Epithelial cell of proximal tubule (primary cell): Measurements from ENCODE around the gene ZRANB1. TPM values are rescaled to one million over a fixed set of nuclear protein-coding genes. Genes with fewer than 3 reads are reported as not detected.

ENCODE experiments used
- DNase-seq: peaks from one replicate; pipeline ENCODE4 v3.0.0-alpha.2; 2011; ENCODE audit warnings: low read depth
- H3K4me3 ChIP-seq: 2 replicates; pipeline ENCODE4 v1.5.1; 2011; ENCODE audit warnings: low read depth, mild to moderate bottlenecking, low read length
- total RNA-seq: library from RNA; depleted of rRNA; stranded (reverse); fragments of >200 nt; gene quantifications from 2 replicates; pipeline ENCODE4 v1.2.3, GENCODE V29; 2015
- TF ChIP-seq, protein P1 (sequence below): conservative IDR thresholded peaks from 2 replicates; pipeline ENCODE4 v1.5.1; 2012; ENCODE audit warnings: low read depth, mild to moderate bottlenecking, low read length

ZRANB1 gene
- total RNA-seq, result 12.0 and 13.9 TPM in 2 replicates

DNA sequence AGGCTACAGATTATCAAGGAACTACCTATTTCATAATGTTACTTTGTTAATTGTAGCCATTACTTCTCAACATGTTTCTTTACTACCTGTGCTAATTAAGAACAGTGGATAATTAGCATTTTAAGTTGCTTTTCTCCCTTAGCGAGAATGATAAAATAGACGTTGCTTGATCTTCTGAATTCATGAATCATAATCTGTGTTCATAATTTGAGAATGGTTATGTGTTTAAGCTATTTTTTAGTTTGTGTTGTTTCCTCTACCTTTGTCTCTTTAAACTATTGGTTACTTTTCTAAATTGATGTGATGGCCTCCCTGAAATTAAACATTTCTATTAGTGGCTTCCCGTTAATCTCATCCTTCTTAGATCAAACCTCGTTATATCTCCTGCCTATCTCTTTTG lies at the start of gene ZRANB1:
ZRANB1 (plus strand) TSS at position 301 of the 400 bp plus-strand sequence. CDS start 371 bp downstream, outside the sequence.
- H3K4me3 ChIP-seq, result no peak within 1 kb of the TSS
- TF ChIP-seq, protein P1, sequence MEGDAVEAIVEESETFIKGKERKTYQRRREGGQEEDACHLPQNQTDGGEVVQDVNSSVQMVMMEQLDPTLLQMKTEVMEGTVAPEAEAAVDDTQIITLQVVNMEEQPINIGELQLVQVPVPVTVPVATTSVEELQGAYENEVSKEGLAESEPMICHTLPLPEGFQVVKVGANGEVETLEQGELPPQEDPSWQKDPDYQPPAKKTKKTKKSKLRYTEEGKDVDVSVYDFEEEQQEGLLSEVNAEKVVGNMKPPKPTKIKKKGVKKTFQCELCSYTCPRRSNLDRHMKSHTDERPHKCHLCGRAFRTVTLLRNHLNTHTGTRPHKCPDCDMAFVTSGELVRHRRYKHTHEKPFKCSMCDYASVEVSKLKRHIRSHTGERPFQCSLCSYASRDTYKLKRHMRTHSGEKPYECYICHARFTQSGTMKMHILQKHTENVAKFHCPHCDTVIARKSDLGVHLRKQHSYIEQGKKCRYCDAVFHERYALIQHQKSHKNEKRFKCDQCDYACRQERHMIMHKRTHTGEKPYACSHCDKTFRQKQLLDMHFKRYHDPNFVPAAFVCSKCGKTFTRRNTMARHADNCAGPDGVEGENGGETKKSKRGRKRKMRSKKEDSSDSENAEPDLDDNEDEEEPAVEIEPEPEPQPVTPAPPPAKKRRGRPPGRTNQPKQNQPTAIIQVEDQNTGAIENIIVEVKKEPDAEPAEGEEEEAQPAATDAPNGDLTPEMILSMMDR, result no peak
- no peak for DNase-seq

DNA sequence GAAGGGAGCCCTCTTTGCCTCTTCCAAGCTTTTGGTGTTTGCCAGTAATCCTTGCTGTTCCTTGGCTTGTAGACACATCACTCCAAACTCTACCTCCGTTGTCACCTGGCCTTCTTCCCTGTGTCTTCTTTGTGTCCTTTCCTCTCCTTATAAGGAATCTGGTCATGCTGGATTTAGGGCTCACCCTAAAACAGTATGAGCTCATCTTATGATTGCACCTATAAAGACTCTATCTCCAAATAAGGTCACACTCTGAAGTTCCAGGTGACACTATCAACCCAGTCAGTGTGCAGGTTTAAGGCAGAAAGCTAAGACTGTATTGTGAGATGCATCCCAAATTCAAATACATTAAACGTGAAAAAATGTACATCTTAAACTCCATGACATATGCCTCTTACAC lies 49.0 kb upstream of the ZRANB1 start:
- no peak overlapping the region for H3K4me3 ChIP-seq
- no peak for DNase-seq
- TF ChIP-seq, protein P1, result no peak

DNA sequence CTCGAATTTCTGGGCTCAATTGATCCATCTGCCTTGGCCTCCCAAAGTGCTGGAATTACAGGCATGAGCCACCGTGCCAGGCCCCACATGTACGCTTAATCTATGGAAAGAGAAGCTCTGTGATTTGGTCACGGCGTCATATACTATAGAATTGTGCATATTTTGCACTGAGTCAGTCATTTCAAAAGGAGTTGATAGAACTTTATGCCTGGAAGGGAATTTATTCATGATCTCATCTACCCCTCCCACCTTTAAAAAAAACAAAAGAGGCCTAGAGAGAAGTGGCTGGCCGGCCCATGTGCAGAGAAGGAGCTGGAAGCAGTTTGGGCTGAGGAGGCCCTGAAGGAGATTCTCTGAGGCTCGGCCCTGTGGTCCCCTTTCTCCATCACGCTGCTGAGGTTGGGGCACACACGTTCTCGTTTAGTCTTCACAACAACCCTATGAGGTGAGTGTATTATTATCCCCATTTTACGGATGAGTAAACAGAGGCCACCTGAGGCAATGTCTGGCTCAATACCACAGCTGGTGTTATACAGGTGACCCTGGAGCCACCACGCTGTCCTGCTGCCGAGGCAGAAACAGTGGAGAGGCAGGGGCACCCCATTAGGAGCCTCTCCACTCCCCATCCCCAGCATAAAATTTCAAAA lies 47.2 kb upstream of the ZRANB1 start:
- no peak for DNase-seq
- H3K4me3 ChIP-seq, result no peak overlapping the region
- TF ChIP-seq, protein P1, result no peak

DNA sequence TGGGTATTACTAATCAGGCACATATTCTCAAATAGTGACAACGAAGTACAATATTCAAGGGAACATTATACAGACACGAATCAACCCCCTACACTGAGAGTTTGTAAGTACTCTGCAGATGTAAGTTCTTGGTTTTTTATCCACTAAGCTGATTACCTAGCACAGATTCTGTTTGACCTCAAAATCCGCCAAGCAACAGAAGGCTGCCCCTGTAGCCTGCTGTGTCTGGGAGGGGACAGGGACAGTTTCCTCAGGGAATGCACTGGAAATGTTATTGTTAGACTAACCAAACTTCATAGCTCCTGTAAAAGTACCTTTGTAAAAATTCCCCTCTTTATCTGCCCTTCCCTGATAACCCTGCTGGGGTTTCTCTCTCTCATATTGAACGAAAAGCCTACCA lies 45.2 kb upstream of the ZRANB1 start:
- no peak for DNase-seq
- TF ChIP-seq, protein P1, result no peak
- no peak overlapping the region for H3K4me3 ChIP-seq

DNA sequence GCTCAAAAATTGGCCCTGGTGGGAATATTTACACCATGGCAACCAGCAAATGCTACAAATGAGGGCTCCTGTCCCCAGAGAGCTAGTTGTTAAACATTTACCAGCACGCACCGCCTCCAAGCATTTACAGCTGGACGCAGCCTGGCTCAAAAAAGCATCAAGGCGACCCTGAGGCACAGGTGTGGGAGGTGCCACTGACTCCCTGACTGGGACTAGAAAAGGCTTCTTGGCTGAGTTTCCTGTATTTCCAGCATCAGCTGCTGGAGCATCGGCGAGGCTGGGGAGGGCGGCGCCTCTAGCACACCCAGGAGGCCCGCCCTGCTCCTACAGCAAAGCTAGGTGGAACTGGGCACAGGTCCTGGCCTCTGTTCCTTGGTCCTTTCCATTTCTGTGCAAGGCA lies 43.5 kb upstream of the ZRANB1 start:
- TF ChIP-seq, protein P1, result no peak
- H3K4me3 ChIP-seq, result no peak overlapping the region
- DNase-seq, result no peak

DNA sequence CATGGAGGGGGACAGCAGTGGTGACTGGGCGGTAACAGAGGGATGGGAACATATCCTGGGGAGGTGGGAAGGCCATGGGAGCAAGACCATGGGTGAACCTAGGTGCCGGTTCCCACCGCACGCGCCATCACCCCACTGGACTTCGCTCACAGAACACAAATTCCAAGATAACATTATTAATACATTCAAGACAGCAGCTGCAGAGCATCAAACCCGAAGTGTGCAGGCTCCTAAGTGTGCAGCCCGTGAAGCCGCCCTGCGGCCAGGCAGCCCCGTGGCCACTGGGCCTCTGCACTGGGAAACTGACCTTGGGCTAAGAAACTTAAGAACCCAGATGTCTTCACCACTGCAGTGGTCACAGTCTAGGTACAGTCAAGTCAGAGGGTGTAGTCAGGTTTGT lies 42.8 kb upstream of the ZRANB1 start:
- H3K4me3 ChIP-seq, result no peak overlapping the region
- TF ChIP-seq, protein P1, result no peak

DNA sequence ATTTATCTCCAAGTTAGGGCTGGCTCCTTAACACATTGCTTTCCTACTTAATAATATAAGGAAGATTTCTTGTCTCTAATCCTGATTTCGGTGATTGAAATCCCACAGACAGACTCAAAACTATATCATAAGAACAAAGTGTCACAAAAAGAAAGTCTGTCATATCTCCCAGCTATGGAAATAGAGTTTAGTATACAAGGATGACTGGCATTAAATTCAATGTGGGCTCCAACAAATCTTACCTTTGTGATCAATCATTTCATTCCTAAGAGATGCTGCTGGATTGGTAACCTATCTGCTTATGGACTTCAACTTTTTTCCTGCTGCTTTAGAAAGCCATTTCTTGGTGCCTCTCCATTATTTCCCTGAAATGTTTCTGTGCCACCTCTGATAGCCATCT lies 39.5 kb upstream of the ZRANB1 start:
- TF ChIP-seq, protein P1, result no peak
- DNase-seq, result no peak
- no peak overlapping the region for H3K4me3 ChIP-seq

More for the DNA sequence above, 42.8 kb upstream of the ZRANB1 start:
- DNase-seq, result no peak
